HG02610 (cell line): ENCODE data around the gene C3.
"Not testable (repeated sequence)": the region's sequence is repeated elsewhere in the genome, so short reads cannot be mapped to it uniquely, and the experiment has no call there.

Experiments used
- ATAC-seq: cut with Tn5 transposase; IDR thresholded peaks from one replicate; pipeline ENCODE4 v1.9.1; 2021; ENCODE audit warnings: mild to moderate bottlenecking, moderate library complexity; ENCODE audit not compliant: unreplicated experiment

C3 gene

DNA sequence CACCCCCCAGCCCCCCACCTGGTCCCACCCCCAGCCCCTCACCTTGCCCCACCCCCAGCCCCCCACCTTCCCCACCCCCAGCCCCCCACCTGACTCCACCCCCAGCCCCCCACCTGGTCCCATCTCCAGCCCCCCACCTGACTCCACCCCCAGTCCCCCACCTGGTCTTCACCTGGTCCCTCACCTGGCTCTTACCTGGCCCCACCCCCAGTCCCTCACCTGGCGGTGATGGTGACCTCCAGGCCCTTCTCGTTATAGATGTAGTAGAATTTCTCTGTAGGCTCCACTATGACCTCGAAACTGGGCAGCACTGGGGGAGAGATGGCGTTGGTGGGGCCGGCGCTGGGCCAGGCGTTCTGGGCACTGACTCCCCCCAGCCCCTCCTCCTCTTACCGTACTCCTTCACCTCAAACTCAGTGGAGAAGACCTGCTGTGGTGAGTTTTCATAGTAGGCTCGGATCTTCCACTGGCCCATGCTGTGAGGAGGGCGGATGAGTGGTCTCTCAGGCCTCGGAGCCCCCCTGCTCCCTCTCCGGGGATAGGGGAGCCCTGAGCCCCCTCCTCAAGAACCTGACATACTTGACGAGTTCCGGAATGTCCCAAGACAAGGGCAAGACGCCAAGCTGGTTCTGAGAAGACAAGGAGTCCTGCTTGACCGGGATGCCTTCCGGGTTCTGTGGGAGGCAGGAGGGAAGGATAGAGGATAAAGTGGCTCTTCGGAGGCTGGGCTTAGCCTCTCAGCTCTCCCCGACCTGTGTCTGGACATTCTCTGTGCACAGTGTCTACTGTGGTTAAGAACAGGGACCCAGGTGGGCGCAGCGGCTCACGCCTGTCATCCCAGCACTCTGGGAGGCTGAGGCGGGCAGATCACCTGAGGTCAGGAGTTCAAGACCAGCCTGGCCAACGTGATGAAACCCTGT lies 6.4 kb downstream of the C3 start:
- ATAC-seq: no peak

GRCh38 chr19:6712692-6713670 lies 7.5 kb downstream of the C3 start:
- no peak for ATAC-seq

DNA sequence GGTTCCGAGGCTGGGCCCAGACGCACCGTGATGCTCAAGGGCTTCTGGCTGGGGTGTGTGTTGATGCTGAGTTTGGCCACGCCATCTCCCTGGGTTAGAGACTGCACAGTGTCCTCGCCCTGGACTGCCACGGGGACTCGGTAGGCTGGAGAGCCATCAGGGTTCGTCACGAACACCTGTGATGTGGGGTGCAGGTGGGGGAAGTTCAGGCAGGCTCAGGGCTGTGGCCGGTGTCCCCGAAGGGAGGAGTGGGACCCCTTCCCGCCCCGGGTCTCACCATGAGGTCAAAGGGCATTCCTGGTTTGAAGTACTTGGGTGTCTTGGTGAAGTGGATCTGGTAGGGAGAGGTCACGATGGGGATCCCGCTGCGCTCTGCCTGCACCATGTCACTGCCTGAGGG lies 8.2 kb downstream of the C3 start:
- ATAC-seq: no peak

DNA sequence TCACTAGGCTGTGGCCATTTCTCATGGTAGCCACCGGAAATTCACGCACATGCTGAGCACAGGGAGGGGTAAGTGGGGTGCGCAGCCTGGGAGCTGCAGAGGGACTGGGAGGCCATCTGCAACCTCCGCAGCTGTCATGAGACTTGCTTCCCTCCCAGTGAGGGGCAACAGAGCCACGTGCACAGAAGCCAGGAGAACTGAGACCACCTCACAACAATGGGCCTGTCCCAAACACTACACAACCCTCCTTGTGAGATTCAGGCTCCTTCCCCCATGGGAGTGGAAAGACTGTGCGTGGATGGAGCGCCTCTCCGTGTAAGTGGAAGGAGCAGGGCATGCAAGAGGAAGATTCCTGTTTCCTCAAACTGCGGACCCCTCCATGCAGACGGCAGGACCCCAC lies 8.8 kb downstream of the C3 start:
- ATAC-seq: no peak

- no peak for ATAC-seq
Measured at GRCh38 chr19:6711078-6711361, 9.4 kb downstream of the C3 start.

DNA sequence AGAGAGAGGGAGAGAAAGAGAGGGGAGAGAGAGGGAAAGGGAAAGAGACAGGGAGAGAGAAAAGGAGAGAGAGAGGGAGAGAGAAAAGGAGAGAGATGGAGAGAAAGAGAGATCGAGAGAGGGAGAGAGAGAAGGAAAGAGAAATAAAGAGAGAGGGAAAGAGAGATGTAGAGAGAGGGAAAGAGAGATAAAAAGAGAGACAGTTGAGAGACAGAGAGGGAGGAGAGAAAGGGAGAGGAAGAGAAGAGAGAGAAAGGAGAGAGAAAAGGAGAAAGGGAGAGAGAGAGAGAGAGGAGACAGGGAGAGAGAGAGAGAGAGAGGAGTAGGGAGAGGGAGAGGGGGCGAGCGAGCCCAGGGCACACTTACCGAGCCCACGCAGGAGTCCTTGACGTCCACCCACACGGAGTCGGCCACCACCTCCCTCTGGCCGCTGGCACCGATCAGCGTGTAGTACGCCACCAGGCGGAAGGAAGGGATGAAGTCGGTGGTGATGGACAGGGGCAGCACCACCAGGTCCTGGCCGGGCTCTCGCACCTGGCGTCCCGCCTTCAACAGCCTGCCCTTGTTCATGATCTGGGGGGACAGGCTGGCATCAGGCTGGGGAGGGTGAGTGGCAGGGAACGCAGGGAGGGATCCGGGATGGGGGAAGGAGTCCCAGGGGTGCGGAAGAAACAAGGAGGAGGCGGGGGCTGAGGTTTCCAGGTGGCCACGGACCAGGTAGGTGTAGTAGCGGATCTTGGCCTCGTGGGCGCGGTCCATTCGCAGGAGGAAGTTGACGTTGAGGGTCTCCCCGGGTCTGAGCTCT lies 10.0 kb downstream of the C3 start:
- no peak for ATAC-seq

GRCh38 chr19:6709549-6709948 lies 10.9 kb downstream of the C3 start:
- no peak for ATAC-seq

DNA sequence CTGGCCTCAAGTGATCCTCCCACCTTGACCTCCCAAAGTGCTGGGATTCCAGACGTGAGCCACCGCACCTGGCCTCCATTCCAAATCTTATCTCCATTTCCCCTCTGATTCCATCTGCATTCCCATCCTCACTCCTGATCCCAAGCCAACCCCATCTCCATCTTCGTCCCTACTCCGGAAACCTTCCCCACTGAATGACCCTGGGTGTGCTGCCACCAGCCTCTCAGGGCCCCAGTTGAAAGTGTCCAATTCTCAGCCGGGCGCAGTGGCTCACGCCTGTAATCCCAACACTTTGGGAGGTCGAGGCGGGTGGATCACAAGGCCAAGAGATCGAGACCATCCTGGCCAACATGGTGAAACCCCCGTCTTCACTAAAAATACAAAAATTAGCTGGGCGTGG lies 11.5 kb downstream of the C3 start:
- not testable (repeated sequence) for ATAC-seq

- no peak for ATAC-seq
Measured at GRCh38 chr19:6708346-6708745, 12.1 kb downstream of the C3 start.

DNA sequence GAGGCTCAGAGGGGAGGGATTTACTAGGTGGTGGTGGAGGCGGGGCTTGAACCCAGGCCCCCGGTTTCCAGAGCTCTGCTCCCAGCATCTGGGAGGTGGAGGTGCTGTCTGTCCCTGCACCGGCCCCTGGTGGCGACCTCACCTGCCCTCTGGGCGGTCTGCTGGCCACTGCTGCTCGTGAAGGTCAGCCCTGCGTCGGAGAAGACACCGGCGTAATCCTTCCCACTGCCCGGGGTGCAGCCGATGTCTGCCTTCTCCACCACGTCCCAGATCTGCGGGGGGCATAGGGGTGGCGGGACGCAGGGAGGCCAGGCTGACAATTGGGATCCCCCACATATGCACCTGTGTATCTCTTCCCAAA lies 12.8 kb downstream of the C3 start:
- ATAC-seq: no peak

GRCh38 chr19:6707011-6707657 lies 13.3 kb downstream of the C3 start:
- no peak for ATAC-seq

GRCh38 chr19:6706633-6706958 lies 13.9 kb downstream of the C3 start:
- no peak for ATAC-seq

DNA sequence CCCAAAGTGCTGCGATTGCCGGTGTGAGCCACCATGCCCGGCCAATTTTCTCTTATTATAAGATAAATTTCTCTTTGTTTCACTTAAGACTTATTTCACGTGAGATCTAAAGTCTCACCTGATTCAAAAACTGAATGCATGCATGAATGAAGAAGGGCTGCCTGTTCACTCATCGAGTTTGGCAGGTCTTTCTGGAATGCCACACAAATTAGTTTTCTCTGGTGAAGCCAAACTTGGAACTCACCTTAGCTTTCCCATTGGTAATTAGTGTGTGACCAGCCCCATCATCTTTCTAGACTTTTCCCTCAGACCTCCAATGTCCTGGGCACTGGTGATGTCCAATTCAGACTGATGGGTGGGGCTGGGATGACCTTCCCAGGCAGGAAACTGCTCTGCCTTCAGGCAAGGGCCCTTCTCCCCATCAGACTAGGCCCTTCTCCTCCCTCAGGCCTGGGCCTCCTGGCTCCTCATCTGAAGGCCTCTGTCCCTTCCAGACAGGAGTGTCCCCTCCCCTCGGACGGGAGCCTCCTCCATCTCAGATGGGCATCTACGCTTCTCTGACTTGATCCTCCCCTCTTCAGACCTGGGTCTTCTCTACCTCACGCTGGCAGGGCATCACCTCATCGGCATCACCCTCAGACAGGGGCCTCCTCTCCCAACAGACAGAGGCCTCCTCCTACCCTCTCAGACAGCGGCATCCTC lies 14.4 kb downstream of the C3 start:
- ATAC-seq: no peak

- no peak for ATAC-seq
Measured at GRCh38 chr19:6700586-6701316, 19.7 kb downstream of the C3 start.

DNA sequence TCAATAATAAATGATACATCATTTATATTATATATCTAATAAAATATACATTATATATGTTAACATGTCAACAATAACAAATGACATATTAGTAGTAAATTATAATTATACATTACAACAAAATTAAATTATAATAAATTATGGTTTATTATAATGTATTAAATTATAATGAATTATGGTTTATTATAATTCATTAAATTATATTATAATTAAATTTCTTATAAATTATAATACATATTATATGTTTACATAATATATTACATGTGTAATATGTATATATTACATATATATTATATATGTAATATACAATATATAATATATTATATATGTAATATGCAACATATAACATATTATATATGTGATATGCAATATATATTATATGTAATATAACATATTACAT lies 20.5 kb downstream of the C3 start:
- ATAC-seq: no peak

- ATAC-seq: no peak
Measured at GRCh38 chr19:6697291-6697690, 23.2 kb downstream of the C3 start.

DNA sequence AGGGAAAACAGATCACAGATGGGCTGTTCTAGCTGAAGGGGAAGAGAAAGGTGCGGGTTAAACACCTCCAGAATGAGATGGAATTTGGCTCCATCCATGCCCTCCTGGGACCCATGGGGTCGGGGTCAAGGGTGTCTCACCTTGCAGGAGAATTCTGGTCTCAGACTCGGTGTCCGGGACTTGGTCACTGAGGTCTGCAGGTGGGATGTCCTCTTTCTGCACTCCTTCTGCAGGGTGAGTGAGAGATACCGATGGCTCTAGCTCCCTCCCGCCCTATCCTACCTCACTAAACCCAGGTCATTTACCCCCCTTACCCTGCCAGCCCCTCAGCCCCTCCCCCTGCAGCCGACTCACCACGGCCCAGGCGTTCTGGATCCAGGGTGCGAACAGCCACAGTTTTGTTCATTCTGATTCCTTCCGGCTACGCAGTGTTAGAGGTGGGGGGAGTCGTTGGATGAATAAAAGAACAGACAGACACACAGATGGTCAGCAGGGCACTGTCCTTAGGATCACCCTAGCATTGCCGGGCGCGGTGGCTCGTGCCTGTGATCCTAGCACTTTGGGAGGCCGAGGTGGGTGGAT lies 24.1 kb downstream of the C3 start:
- no peak for ATAC-seq

GRCh38 chr19:6694147-6694815 lies 26.2 kb downstream of the C3 start:
- no peak for ATAC-seq

GRCh38 chr19:6693681-6694080 lies 26.8 kb downstream of the C3 start:
- ATAC-seq: no peak
